Nephron (organoid): ENCODE results near the gene FIS1.
A peak's percentile ranks its signal among the peaks of the same experiment; 100 is the strongest.
"Not testable (repeated sequence)": the region's sequence is repeated elsewhere in the genome, so short reads cannot be mapped to it uniquely, and the experiment has no call there.

Source experiments
- H3K27ac Mint-ChIP-seq, 3 experiments: 2 replicates each; pipeline ENCODE4 v1.8.0; 2020; ENCODE audit warnings: mixed read lengths in 3 of 3, mild to moderate bottlenecking in 2 of 3, moderate library complexity in 1 of 3
- H3K27me3 Mint-ChIP-seq: 2 replicates; pipeline ENCODE4 v1.8.0; 2021; ENCODE audit warnings: low read depth, mild to moderate bottlenecking, moderate library complexity, mixed read lengths
- H3K36me3 Mint-ChIP-seq: 2 replicates; pipeline ENCODE4 v1.8.0; 2020; ENCODE audit warnings: low read depth, mixed read lengths
- H3K4me1 Mint-ChIP-seq: 2 replicates; pipeline ENCODE4 v1.8.0; 2020; ENCODE audit warnings: mixed read lengths
- H3K4me3 Mint-ChIP-seq, 3 experiments: 2 replicates each; pipeline ENCODE4 v1.8.0; 2020; ENCODE audit warnings: mild to moderate bottlenecking in 3 of 3, mixed read lengths in 3 of 3, moderate library complexity in 2 of 3
- H3K9me3 Mint-ChIP-seq: 2 replicates; pipeline ENCODE4 v1.8.0; 2020; ENCODE audit warnings: mixed read lengths
- TF ChIP-seq, protein P1 (sequence below), 3 experiments: fragments of 200-600 bp; sonication (generic); IDR thresholded peaks; one replicate each; pipeline ENCODE4 v1.5.0; 2021; ENCODE audit warnings: antibody characterized with exemption in 3 of 3; ENCODE audit not compliant: unreplicated experiment in 3 of 3

The FIS1 gene

DNA sequence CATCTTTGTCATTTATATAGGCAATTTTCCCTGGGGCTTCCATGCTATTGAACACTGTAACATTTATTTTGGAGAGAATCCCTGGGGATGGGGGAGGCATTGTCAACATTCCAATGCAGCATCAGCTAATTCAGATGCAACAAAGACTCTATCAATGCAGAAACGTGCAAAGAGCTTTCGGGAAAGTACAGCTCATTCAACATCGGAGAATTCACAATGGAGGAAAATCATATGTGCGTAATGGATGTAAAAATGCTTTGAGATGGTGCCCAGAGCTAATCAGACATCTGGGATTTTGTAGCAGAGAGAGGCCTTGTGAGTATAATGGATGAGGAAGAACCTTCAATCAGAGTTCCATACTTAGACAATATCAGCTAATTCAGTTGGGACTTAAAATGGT is 28.3 kb upstream of the FIS1 start:
- H3K9me3 Mint-ChIP-seq = no peaks in the 10 kb centered on the region
- H3K27ac Mint-ChIP-seq = peak overlapping the region in 1 of 3 experiments; percentile 43
- TF ChIP-seq, protein P1, sequence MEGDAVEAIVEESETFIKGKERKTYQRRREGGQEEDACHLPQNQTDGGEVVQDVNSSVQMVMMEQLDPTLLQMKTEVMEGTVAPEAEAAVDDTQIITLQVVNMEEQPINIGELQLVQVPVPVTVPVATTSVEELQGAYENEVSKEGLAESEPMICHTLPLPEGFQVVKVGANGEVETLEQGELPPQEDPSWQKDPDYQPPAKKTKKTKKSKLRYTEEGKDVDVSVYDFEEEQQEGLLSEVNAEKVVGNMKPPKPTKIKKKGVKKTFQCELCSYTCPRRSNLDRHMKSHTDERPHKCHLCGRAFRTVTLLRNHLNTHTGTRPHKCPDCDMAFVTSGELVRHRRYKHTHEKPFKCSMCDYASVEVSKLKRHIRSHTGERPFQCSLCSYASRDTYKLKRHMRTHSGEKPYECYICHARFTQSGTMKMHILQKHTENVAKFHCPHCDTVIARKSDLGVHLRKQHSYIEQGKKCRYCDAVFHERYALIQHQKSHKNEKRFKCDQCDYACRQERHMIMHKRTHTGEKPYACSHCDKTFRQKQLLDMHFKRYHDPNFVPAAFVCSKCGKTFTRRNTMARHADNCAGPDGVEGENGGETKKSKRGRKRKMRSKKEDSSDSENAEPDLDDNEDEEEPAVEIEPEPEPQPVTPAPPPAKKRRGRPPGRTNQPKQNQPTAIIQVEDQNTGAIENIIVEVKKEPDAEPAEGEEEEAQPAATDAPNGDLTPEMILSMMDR (IDR thresholded peaks at IDR 0.05; ENCODE audit: unreplicated experiment in 3 of 3) = no peak
- H3K4me3 Mint-ChIP-seq = no peak overlapping the region
- H3K27me3 Mint-ChIP-seq = peaks cover 3% of the 10 kb centered on the region
- no peaks in the 10 kb centered on the region for H3K36me3 Mint-ChIP-seq
- no peaks in the 10 kb centered on the region for H3K4me1 Mint-ChIP-seq

DNA sequence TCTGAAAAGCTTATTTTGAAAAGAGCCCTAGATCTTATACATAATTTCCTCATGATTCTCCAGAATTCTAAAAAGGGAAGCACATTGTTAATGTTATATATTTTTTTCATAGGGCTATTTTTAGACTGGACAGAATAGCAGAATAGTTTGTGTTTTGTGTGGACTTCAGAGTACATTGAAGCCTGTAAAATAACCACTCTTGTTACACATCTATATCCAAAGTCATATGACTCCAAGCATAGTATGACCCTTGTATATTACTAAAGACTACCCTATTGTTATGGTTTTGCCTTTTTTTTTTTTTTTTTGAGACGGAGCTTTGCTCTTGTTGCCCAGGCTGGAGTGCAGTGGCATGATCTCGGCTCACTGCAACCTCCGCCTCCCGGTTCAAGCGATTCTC is 26.1 kb upstream of the FIS1 start:
- Mint-ChIP-seq H3K4me3 (no peak overlapping the region), H3K27me3 (no peaks in the 10 kb centered on the region), H3K27ac (no peak overlapping the region), H3K9me3 (no peaks in the 10 kb centered on the region), H3K36me3 (no peaks in the 10 kb centered on the region), H3K4me1 (peaks cover 2% of the 10 kb centered on the region)
- TF ChIP-seq, protein P1 (IDR thresholded peaks at IDR 0.05; ENCODE audit: unreplicated experiment in 3 of 3) = no peak

DNA sequence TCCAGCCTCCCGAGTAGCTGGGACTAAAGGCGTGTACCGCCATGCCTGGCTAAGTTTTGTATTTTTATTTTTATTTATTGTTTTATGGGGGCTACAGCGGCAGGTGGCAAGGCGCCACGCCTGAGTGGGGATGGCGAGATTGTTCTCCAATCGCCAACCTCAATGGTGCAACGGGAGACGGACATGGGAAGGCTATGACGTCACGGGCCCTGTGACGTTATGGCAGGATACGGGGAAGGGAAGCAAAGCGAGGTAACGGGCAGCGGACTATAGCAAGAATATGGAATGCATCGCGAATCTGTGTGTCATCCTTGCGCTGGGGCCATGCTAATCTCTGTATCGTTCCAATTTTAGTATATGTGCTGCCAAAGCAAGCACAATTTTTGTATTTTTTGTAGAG is 24.8 kb upstream of the FIS1 start:
- Mint-ChIP-seq H3K36me3 (no peaks in the 10 kb centered on the region), H3K27ac (no peak overlapping the region), H3K4me3 (no peak overlapping the region), H3K4me1 (peaks cover 4% of the 10 kb centered on the region), H3K9me3 (no peaks in the 10 kb centered on the region), H3K27me3 (no peaks in the 10 kb centered on the region)
- TF ChIP-seq, protein P1 (IDR thresholded peaks at IDR 0.05; ENCODE audit: unreplicated experiment in 3 of 3) = no peak

DNA sequence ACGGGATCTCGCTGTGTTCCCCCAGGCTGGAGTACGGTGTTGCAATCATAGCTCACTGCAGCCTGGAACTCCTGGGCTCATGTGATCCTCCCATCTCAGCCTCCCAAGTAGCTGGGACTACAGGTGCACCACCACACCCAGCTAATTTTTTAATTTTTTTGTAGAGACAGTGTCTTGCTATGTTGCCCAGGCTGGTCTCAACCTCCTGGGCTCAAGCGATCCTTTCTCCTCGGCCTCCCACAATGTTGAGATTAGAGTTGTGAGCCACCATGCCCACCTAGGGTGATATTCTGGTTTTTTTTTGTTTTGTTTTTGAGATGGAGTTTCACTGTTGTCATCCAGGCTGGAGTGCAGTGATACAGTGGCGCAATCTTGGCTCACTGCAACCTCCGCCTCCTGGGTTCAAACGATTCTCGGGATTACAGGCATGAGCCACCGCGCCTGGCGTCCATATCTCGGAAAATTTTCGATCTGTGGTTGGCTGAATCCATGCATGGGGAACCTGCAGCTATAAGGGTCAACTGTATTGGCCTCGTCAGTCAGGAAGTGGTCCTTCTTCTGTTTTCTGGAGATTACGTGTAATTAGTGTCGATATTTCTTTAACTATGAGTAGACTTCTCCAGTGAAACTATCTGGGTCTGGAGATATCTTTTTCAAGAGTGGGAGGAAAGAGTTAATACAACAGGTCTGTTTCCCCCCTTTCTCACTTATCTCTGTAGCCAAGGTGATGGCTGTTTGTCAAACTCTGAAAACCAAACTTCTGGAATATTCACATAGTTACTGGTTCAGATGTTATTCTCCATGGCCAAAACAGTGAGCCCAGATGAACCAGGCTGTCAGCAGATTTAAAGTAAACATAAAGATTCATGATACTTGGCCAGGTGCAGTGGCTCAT is 21.0 kb upstream of the FIS1 start:
- Mint-ChIP-seq H3K36me3 (no peaks in the 10 kb centered on the region), H3K27ac (peak overlapping the region in 1 of 3 experiments; percentile 23), H3K4me1 (peaks cover 4% of the 10 kb centered on the region), H3K27me3 (no peaks in the 10 kb centered on the region), H3K9me3 (no peaks in the 10 kb centered on the region), H3K4me3 (no peak overlapping the region)
- TF ChIP-seq, protein P1 (IDR thresholded peaks at IDR 0.05; ENCODE audit: unreplicated experiment in 3 of 3) = no peak

DNA sequence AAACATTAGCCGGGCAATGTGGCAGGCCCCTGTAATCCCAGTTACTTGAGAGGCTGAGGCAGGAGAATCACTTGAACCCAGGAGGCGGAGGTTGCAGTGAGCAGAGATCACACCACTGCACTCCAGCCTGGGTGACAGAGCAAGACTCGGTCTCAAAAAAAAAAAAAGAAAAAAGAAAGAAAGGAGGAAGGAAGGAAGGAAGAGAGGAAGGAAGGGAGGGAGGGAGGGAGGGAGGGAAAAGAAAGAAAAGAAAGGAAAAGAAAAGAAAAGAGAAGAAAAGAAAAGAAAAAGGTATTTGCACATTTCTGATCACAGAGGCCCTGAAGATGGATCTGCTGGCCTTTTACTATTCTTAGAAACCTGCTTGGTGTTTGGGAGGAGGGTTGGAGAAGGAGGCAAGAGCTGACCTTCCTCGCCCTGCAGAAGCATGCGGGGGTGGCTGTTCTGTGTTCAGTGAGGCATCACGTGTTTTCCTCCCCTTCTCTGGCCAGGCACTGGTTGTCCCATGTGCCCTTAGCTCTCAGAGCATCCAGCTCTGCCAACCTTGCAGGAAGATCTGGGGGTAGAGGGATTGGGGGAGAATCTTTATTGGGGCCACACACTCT is 19.3 kb upstream of the FIS1 start:
- not testable (repeated sequence) for H3K27me3 Mint-ChIP-seq, H3K36me3 Mint-ChIP-seq, H3K9me3 Mint-ChIP-seq, H3K4me1 Mint-ChIP-seq, H3K4me3 Mint-ChIP-seq
- H3K27ac Mint-ChIP-seq = peak overlapping the region; percentile 66 to 93 (median 80)

DNA sequence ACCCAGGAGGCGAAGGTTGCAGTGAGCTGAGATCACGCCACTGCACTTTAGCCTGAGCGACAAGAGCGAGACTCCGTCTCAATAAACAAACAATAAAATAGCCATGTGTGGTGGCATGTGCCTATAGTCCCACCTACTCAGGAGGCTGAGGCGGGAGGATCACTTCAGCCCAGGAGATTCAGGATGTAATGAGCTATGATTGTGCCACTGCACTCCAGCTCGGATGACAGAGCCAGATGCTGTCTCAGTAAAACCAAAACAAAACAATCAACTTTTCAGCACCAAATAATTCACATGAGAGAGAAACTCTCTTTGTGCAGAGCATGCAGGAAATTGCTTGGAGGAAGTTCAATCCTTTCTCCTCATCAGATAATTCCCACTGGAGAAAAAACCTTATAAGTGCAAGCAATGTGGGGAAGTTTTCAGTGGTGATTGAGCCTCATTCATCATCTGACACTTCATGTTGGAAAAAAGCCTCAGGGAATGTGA is 13.4 kb upstream of the FIS1 start:
- H3K27me3 Mint-ChIP-seq = peaks cover 11% of the 10 kb centered on the region
- H3K27ac Mint-ChIP-seq = peak overlapping the region in 1 of 3 experiments; percentile 63
- TF ChIP-seq, protein P1 (IDR thresholded peaks at IDR 0.05; ENCODE audit: unreplicated experiment in 3 of 3) = no peak
- H3K36me3 Mint-ChIP-seq = no peaks in the 10 kb centered on the region
- no peaks in the 10 kb centered on the region for H3K4me1 Mint-ChIP-seq
- H3K4me3 Mint-ChIP-seq = peak overlapping the region in 1 of 3 experiments; percentile 23
- no peaks in the 10 kb centered on the region for H3K9me3 Mint-ChIP-seq
